Tibial artery (tissue), 4 donors: Measurements from ENCODE around the gene NDRG3.

Experiments used
- DNase-seq, 2 donors: peaks; one replicate each; pipeline ENCODE4 v3.0.0-alpha.2; 2019
- H3K27ac ChIP-seq, 2 donors: fragments of 200-600 bp; sonication (generic) in 1 of 2; 1 replicate in 1 of 2; 2 replicates in 1 of 2; pipeline ENCODE4 v1.5.1; 2018 to 2019; ENCODE audit warnings: mild to moderate bottlenecking in 1 of 2
- H3K27me3 ChIP-seq, 2 donors: fragments of 200-600 bp; sonication (generic) in 1 of 2; one replicate each; pipeline versions ENCODE4 v1.5.1 to v1.6.0; 2016 to 2019
- H3K36me3 ChIP-seq, 3 donors: fragments of 200-600 bp; sonication (generic) in 2 of 3; one replicate each; pipeline ENCODE4 v1.5.1; 2016 to 2019; ENCODE audit warnings: mild to moderate bottlenecking in 2 of 3
- H3K4me1 ChIP-seq, 4 donors: fragments of 200-600 bp; sonication (generic) in 2 of 4; 1 replicate in 3 of 4; 2 replicates in 1 of 4; pipeline ENCODE4 v1.5.1; 2016 to 2019
- H3K4me3 ChIP-seq, 2 donors: fragments of 200-600 bp; sonication (generic) in 1 of 2; 1 replicate in 1 of 2; 2 replicates in 1 of 2; pipeline ENCODE4 v1.5.1; 2018 to 2019; ENCODE audit warnings: mild to moderate bottlenecking in 2 of 2
- H3K9me3 ChIP-seq, 3 donors: fragments of 200-600 bp; sonication (generic) in 1 of 3; one replicate each; pipeline ENCODE4 v1.5.1; 2016 to 2019
- CTCF ChIP-seq, 2 experiments: fragments of 200-600 bp in 1 of 2; fragments of 450-650 bp in 1 of 2; IDR thresholded peaks; one replicate each; pipeline ENCODE4 v1.5.1; 2017 to 2019; ENCODE audit warnings: antibody characterized with exemption in 2 of 2, mild to moderate bottlenecking in 1 of 2, moderate library complexity in 1 of 2
- intact Hi-C: fragments of 100-400 bp; cut with DNase I; formaldehyde crosslinking; loops from one replicate; pipeline ENCODE4 v1.15.0; 2023; ENCODE audit warnings: low total_unique reads

The NDRG3 gene

GRCh38 chr20:36778831-36779655 is 33.2 kb upstream of the NDRG3 start:
- H3K4me1 ChIP-seq, result peaks cover 0 to 10% (median 8%) of the 10 kb centered on the region in 4 donors
- DNase-seq, result no peak
- no peak overlapping the region for H3K4me3 ChIP-seq
- H3K36me3 ChIP-seq, result peaks cover 7 to 25% (median 19%) of the 10 kb centered on the region in 3 donors
- no peaks in the 10 kb centered on the region for H3K27me3 ChIP-seq
- H3K27ac ChIP-seq, result no peak overlapping the region
- H3K9me3 ChIP-seq, result no peaks in the 10 kb centered on the region
- intact Hi-C loops, result no loop called here
- TF ChIP-seq CTCF (IDR thresholded peaks at IDR 0.05), result no peak

- Histone ChIP-seq H3K4me1 (peaks cover 0 to 19% (median 12%) of the 10 kb centered on the region in 4 donors), H3K27ac (no peak overlapping the region), H3K36me3 (peaks cover 0 to 15% (median 6%) of the 10 kb centered on the region in 3 donors), H3K27me3 (no peaks in the 10 kb centered on the region), H3K9me3 (no peaks in the 10 kb centered on the region), H3K4me3 (no peak overlapping the region)
- intact Hi-C loops, result no loop called here
- DNase-seq, result no peak
- TF ChIP-seq CTCF (IDR thresholded peaks at IDR 0.05), result no peak
These were observed 31.7 kb upstream of the NDRG3 start for GRCh38 chr20:36777576-36777975.

GRCh38 chr20:36777167-36777566 is 31.3 kb upstream of the NDRG3 start:
- no peak for DNase-seq
- no peak for TF ChIP-seq CTCF (IDR thresholded peaks at IDR 0.05)
- H3K9me3 ChIP-seq, result no peaks in the 10 kb centered on the region
- peaks cover 0 to 12% (median 2%) of the 10 kb centered on the region in 3 donors for H3K36me3 ChIP-seq
- H3K27ac ChIP-seq, result no peak overlapping the region
- no peak overlapping the region for H3K4me3 ChIP-seq
- H3K4me1 ChIP-seq, result peaks cover 0 to 21% (median 13%) of the 10 kb centered on the region in 4 donors
- no peaks in the 10 kb centered on the region for H3K27me3 ChIP-seq
- intact Hi-C loops, result no loop called here

GRCh38 chr20:36775826-36776225 is 29.9 kb upstream of the NDRG3 start:
- H3K27ac ChIP-seq, result peak overlapping the region; percentile 95 to 97
- no peak overlapping the region for H3K4me3 ChIP-seq
- H3K27me3 ChIP-seq, result no peaks in the 10 kb centered on the region
- no peaks in the 10 kb centered on the region for H3K9me3 ChIP-seq
- H3K36me3 ChIP-seq, result peaks cover 0 to 12% (median 0%) of the 10 kb centered on the region in 3 donors
- no peak for DNase-seq
- peaks cover 0 to 21% (median 13%) of the 10 kb centered on the region in 4 donors for H3K4me1 ChIP-seq
- TF ChIP-seq CTCF (IDR thresholded peaks at IDR 0.05), result no peak
- intact Hi-C loops, result no loop called here

GRCh38 chr20:36775196-36775595 is 29.3 kb upstream of the NDRG3 start:
- intact Hi-C loops, result no loop called here
- TF ChIP-seq CTCF (IDR thresholded peaks at IDR 0.05), result no peak

More at GRCh38 chr20:36775196-36775595, 29.3 kb upstream of the NDRG3 start:
- H3K36me3 ChIP-seq, result peaks cover 0 to 12% (median 0%) of the 10 kb centered on the region in 3 donors
- H3K4me3 ChIP-seq, result no peak overlapping the region
- peaks cover 0 to 21% (median 13%) of the 10 kb centered on the region in 4 donors for H3K4me1 ChIP-seq
- H3K27me3 ChIP-seq, result no peaks in the 10 kb centered on the region
- no peak for DNase-seq
- H3K9me3 ChIP-seq, result no peaks in the 10 kb centered on the region
- peak overlapping the region; percentile 95 to 97 for H3K27ac ChIP-seq
